HepG2 (cell line): Measurements from ENCODE around the gene FAM177B. TPM values are rescaled to one million over a fixed set of nuclear protein-coding genes. Genes with fewer than 3 reads are reported as not detected.

Source experiments
- AGO2 ChIP-seq: fragments of 200-400 bp; formaldehyde crosslinking; optimal IDR thresholded peaks from 2 replicates; pipeline ENCODE3; 2017; ENCODE audit warnings: mild to moderate bottlenecking, low read depth, low read length, moderate library complexity
- ARNT ChIP-seq: fragments of 450-650 bp; IDR thresholded peaks from 2 replicates; pipeline ENCODE4 v1.6.1; 2017
- BRD4 ChIP-seq: sonication (generic); formaldehyde crosslinking; IDR thresholded peaks from 2 replicates; pipeline ENCODE4 v1.4.0; 2020; ENCODE audit warnings: missing genetic modification reagents
- CENPX ChIP-seq: sonication (generic); formaldehyde crosslinking; IDR thresholded peaks from 2 replicates; pipeline ENCODE4 v1.9.0; 2021; ENCODE audit warnings: mild to moderate bottlenecking, missing genetic modification reagents, moderate library complexity
- FOSL1 ChIP-seq: sonication (generic); formaldehyde crosslinking; IDR thresholded peaks from 2 replicates; pipeline ENCODE4 v1.9.0; 2021; ENCODE audit warnings: missing genetic modification reagents, borderline replicate concordance
- GATAD1 ChIP-seq: IDR thresholded peaks from 2 replicates; pipeline ENCODE4 v1.6.1; 2016; ENCODE audit warnings: missing genetic modification reagents, missing compliant biosample characterization
- GATAD2A ChIP-seq: IDR thresholded peaks from 2 replicates; pipeline ENCODE4 v1.6.1; 2016
- HOXA5 ChIP-seq: sonication (generic); formaldehyde crosslinking; IDR thresholded peaks from 2 replicates; pipeline ENCODE4 v1.4.0; 2020; ENCODE audit warnings: missing genetic modification reagents
- MIXL1 ChIP-seq: IDR thresholded peaks from 2 replicates; pipeline ENCODE4 v1.6.1; 2016
- NFATC3 ChIP-seq: sonication (generic); formaldehyde crosslinking; IDR thresholded peaks from 2 replicates; pipeline ENCODE4 v1.5.1; 2020; ENCODE audit warnings: mild to moderate bottlenecking, missing genetic modification reagents
- NPAS2 ChIP-seq: sonication (generic); formaldehyde crosslinking; IDR thresholded peaks from 2 replicates; pipeline ENCODE4 v1.8.0; 2022; ENCODE audit warnings: mild to moderate bottlenecking, missing genetic modification reagents, borderline replicate concordance
- RBFOX2 ChIP-seq: fragments of 200-400 bp; formaldehyde crosslinking; IDR thresholded peaks from 2 replicates; pipeline ENCODE4 v1.6.1; 2017; ENCODE audit warnings: low read depth, mild to moderate bottlenecking, low read length
- RNF2 ChIP-seq: fragments of 450-650 bp; conservative IDR thresholded peaks from 2 replicates; pipeline ENCODE4 v1.6.1; 2016; ENCODE audit warnings: low read depth
- SMC3 ChIP-seq: IDR thresholded peaks from 2 replicates; pipeline ENCODE4 v1.6.1; 2011; ENCODE audit warnings: low read length, improper control_type of control experiment
- SP140L ChIP-seq: sonication (generic); formaldehyde crosslinking; IDR thresholded peaks from 2 replicates; pipeline ENCODE4 v1.4.0; 2020; ENCODE audit warnings: missing genetic modification reagents, borderline replicate concordance
- TOE1 ChIP-seq: sonication (generic); formaldehyde crosslinking; IDR thresholded peaks from 2 replicates; pipeline ENCODE4 v1.4.0; 2020; ENCODE audit warnings: mild to moderate bottlenecking, missing genetic modification reagents
- ZC3H4 ChIP-seq: sonication (generic); formaldehyde crosslinking; IDR thresholded peaks from 2 replicates; pipeline ENCODE4 v1.4.0; 2020; ENCODE audit warnings: missing genetic modification reagents, borderline replicate concordance
- ZFP82 ChIP-seq: sonication (generic); formaldehyde crosslinking; IDR thresholded peaks from 2 replicates; pipeline ENCODE4 v1.5.1; 2020; ENCODE audit warnings: mild to moderate bottlenecking, missing genetic modification reagents, borderline replicate concordance
- ZFX ChIP-seq: sonication (generic); formaldehyde crosslinking; IDR thresholded peaks from 2 replicates; pipeline ENCODE4 v1.4.0; 2020; ENCODE audit warnings: mild to moderate bottlenecking, low read depth, missing genetic modification reagents, moderate library complexity
- ZNF138 ChIP-seq: sonication (generic); formaldehyde crosslinking; IDR thresholded peaks from 2 replicates; pipeline ENCODE4 v1.5.0; 2020; ENCODE audit warnings: mild to moderate bottlenecking, low read depth, missing genetic modification reagents
- ZNF230 ChIP-seq: sonication (generic); formaldehyde crosslinking; IDR thresholded peaks from 2 replicates; pipeline ENCODE4 v1.4.0; 2020; ENCODE audit warnings: mild to moderate bottlenecking, missing genetic modification reagents
- ZNF24 ChIP-seq: fragments of 450-650 bp; IDR thresholded peaks from 2 replicates; pipeline ENCODE4 v1.6.1; 2017; ENCODE audit warnings: antibody characterized with exemption, mild to moderate bottlenecking
- ZNF501 ChIP-seq: sonication (generic); formaldehyde crosslinking; IDR thresholded peaks from 2 replicates; pipeline ENCODE4 v1.5.1; 2020; ENCODE audit warnings: mild to moderate bottlenecking, moderate library complexity, missing genetic modification reagents
- ZNF530 ChIP-seq: sonication (generic); formaldehyde crosslinking; IDR thresholded peaks from 2 replicates; pipeline ENCODE4 v1.5.0; 2020; ENCODE audit warnings: low read depth, mild to moderate bottlenecking, missing genetic modification reagents
- ZNF543 ChIP-seq: sonication (generic); formaldehyde crosslinking; IDR thresholded peaks from 2 replicates; pipeline ENCODE4 v1.4.0; 2020; ENCODE audit warnings: mild to moderate bottlenecking, missing genetic modification reagents
- ZNF766 ChIP-seq: sonication (generic); formaldehyde crosslinking; IDR thresholded peaks from 2 replicates; pipeline ENCODE4 v1.5.0; 2020; ENCODE audit warnings: missing genetic modification reagents, borderline replicate concordance
- ZNF83 ChIP-seq: sonication (generic); formaldehyde crosslinking; IDR thresholded peaks from 2 replicates; pipeline ENCODE4 v1.4.0; 2020; ENCODE audit warnings: missing genetic modification reagents, mild to moderate bottlenecking, borderline replicate concordance
- polyA plus RNA-seq, 8 experiments: library from polyadenylated mRNA; depleted of rRNA in 3 of 8; stranded (reverse) in 7 of 8; unstranded in 1 of 8; fragments of >200 nt; fragmentation: Illumina TruSeq in 4 of 8; extraction: Trizol in 4 of 8; gene quantifications; 2 replicates each; pipeline versions ENCODE4 v1.2.1 to v1.2.3, GENCODE V29; 2011 to 2016; ENCODE audit warnings: low read depth in 4 of 8, missing spikeins in 1 of 8, mixed read lengths in 1 of 8; ENCODE audit not compliant: insufficient read depth in 1 of 8
- total RNA-seq, 5 experiments: library from RNA; depleted of rRNA; stranded (reverse); fragments of >200 nt; fragmentation: Illumina TruSeq; extraction: Trizol; gene quantifications; 2 replicates each; pipeline ENCODE4 v1.2.3, GENCODE V29; 2016; ENCODE audit warnings: low read depth in 1 of 5
- TF ChIP-seq, protein P1 (sequence below): sonication (generic); formaldehyde crosslinking; IDR thresholded peaks from 2 replicates; pipeline ENCODE4 v1.4.0; 2020; ENCODE audit warnings: mild to moderate bottlenecking, missing genetic modification reagents
- TF ChIP-seq, protein P2 (sequence below): sonication (generic); formaldehyde crosslinking; IDR thresholded peaks from 2 replicates; pipeline ENCODE4 v1.4.0; 2020; ENCODE audit warnings: mild to moderate bottlenecking, missing genetic modification reagents
- TF ChIP-seq, protein P3 (sequence below): sonication (generic); formaldehyde crosslinking; IDR thresholded peaks from 2 replicates; pipeline ENCODE4 v1.5.0; 2020; ENCODE audit warnings: mild to moderate bottlenecking, low read depth, missing genetic modification reagents, borderline replicate concordance

FAM177B gene
- total and polyA plus RNA-seq, 2 of the 13 experiments (the other 11 are each of a cell fraction or from before 2014, with no cell fraction given): 0.05 TPM; not detected in 1

GRCh38 chr1:222713091-222713961 is 23.7 kb upstream of the FAM177B start (continued):
- TF ChIP-seq, protein P1, sequence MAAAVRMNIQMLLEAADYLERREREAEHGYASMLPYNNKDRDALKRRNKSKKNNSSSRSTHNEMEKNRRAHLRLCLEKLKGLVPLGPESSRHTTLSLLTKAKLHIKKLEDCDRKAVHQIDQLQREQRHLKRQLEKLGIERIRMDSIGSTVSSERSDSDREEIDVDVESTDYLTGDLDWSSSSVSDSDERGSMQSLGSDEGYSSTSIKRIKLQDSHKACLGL: no peak
- TF ChIP-seq ZNF83 (CRISPR knock-in tag) (no peak), GATAD2A (CRISPR knock-in tag) (peak; percentile 47), ZNF138 (CRISPR knock-in tag) (no peak), RBFOX2 (peak; percentile 43; the same call in 1 of the 2 replicates), CENPX (no peak), ZC3H4 (CRISPR knock-in tag) (no peak), GATAD1 (CRISPR knock-in tag) (peak; percentile 84), ZNF24 (no peak), ZNF766 (CRISPR knock-in tag) (no peak), ARNT (no peak), ZFP82 (no peak; the same call in 1 of the 2 replicates), TOE1 (CRISPR knock-in tag) (no peak), ZNF530 (no peak), ZFX (CRISPR knock-in tag) (peak; percentile 45; the same call in 1 of the 2 replicates), ZNF230 (no peak), FOSL1 (CRISPR knock-in tag) (no peak), NFATC3 (no peak), SP140L (CRISPR knock-in tag) (0 out of 2 replicates have a peak, but pooled peaks have one; percentile 35), BRD4 (CRISPR knock-in tag) (no peak), ZNF501 (CRISPR knock-in tag) (peak; percentile 88), AGO2 (peak; percentile 5), MIXL1 (CRISPR knock-in tag) (0 out of 2 replicates have a peak, but pooled peaks have one; percentile 31), ZNF543 (no peak), NPAS2 (CRISPR knock-in tag) (no peak), HOXA5 (CRISPR knock-in tag) (no peak), RNF2 (no peak), SMC3 (0 out of 2 replicates have a peak, but pooled peaks have one; percentile 3)
- TF ChIP-seq, protein P2, sequence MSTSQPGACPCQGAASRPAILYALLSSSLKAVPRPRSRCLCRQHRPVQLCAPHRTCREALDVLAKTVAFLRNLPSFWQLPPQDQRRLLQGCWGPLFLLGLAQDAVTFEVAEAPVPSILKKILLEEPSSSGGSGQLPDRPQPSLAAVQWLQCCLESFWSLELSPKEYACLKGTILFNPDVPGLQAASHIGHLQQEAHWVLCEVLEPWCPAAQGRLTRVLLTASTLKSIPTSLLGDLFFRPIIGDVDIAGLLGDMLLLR (CRISPR knock-in tag): no peak
- TF ChIP-seq, protein P3, sequence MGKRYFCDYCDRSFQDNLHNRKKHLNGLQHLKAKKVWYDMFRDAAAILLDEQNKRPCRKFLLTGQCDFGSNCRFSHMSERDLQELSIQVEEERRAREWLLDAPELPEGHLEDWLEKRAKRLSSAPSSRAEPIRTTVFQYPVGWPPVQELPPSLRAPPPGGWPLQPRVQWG (CRISPR knock-in tag): no peak
